NT2/D1 (cell line): ENCODE data around the gene HK2.

ENCODE experiments used
- SUZ12 ChIP-seq: IDR thresholded peaks from 2 replicates; pipeline ENCODE4 v1.6.1; 2011; ENCODE audit not compliant: insufficient read length, insufficient read depth; ENCODE audit errors: extremely low read depth
- YY1 ChIP-seq: IDR thresholded peaks from 2 replicates; pipeline ENCODE4 v1.6.1; 2011; ENCODE audit not compliant: insufficient read length, insufficient read depth
- ZNF274 ChIP-seq: IDR thresholded peaks from 2 replicates; pipeline ENCODE4 v1.6.1; 2011; ENCODE audit warnings: mild to moderate bottlenecking, low read depth, low read length

DNA sequence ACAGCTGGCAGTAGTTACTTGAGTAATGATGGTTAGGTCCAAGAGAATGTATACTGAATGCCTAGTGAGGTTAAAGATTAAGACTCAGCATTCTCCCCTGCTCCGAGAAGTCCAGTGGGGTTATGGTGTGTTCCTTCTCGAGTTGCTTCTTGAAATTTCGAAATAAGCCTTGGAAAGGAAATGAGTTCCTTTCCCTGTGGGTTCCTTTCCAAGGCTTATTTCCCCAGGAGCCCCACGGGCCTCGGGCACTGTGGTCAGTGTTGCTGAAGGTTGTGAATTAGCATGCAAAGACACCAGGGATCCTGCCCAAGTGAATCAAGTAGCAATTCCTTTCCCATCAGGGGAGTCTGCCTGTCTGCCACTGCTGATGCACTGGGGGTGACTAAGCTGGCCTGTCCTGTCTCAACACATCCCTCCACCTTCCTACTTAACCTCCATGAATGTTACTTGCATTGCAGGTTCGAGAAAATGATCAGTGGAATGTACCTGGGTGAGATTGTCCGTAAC, 53.6 kb downstream of the HK2 start:
- TF ChIP-seq YY1: no peak
- TF ChIP-seq ZNF274: no peak
- no peak for TF ChIP-seq SUZ12
